Activated T-helper 1 cell treated with anti-CD3 and anti-CD28 coated beads, Interleukin-12 subunit alpha, Interleukin-12 subunit beta, Interleukin-2, Interleukin-4 antibody, amounts not matched to agents 30 ng/mL and 10 ng/mL and 1 ng/mL, durations not matched to agents 14 hours and 24 hours and 36 hours (primary cell): ENCODE results near the gene RNU6-9. TPM values are rescaled to one million over a fixed set of nuclear protein-coding genes. Genes with fewer than 3 reads are reported as not detected.
"Not testable (repeated sequence)": the region's sequence is repeated elsewhere in the genome, so short reads cannot be mapped to it uniquely, and the experiment has no call there.

Experiments used
- DNase-seq: peaks from one replicate; pipeline ENCODE4 v3.0.0; 2021; ENCODE audit warnings: low spot score
- H3K27ac Mint-ChIP-seq: one replicate; pipeline ENCODE4 v1.8.0; 2021; ENCODE audit warnings: mild to moderate bottlenecking, mixed read lengths
- H3K27me3 Mint-ChIP-seq: one replicate; pipeline ENCODE4 v1.8.0; 2022; ENCODE audit warnings: mild to moderate bottlenecking, moderate library complexity, mixed read lengths; ENCODE audit not compliant: insufficient read depth
- H3K36me3 Mint-ChIP-seq: one replicate; pipeline ENCODE4 v1.8.0; 2021; ENCODE audit warnings: low read depth, mixed read lengths
- H3K4me1 Mint-ChIP-seq: one replicate; pipeline ENCODE4 v1.8.0; 2021; ENCODE audit warnings: low read depth, mixed read lengths
- H3K4me3 Mint-ChIP-seq: one replicate; pipeline ENCODE4 v1.8.0; 2021; ENCODE audit warnings: mild to moderate bottlenecking, moderate library complexity, mixed read lengths
- H3K9me3 Mint-ChIP-seq: one replicate; pipeline ENCODE4 v1.8.0; 2021; ENCODE audit warnings: mixed read lengths
- intact Hi-C: fragments of 100-400 bp; cut with micrococcal nuclease; formaldehyde crosslinking; loops from one replicate; pipeline ENCODE4 v1.15.1; 2024
- total RNA-seq: library from RNA; stranded (reverse); gene quantifications from 2 replicates; pipeline ENCODE4 v1.2.3, GENCODE V29; 2022

Gene RNU6-9
- total RNA-seq, 1 donor from 2014 or later = not detected

- H3K27me3 Mint-ChIP-seq = no peaks in the 10 kb centered on the region
- H3K4me3 Mint-ChIP-seq = no peak overlapping the region
- no peak overlapping the region for H3K27ac Mint-ChIP-seq
- no peak for DNase-seq
- intact Hi-C loops = no loop called here
- H3K36me3 Mint-ChIP-seq = peaks cover 9% of the 10 kb centered on the region
- H3K9me3 Mint-ChIP-seq = no peaks in the 10 kb centered on the region
- H3K4me1 Mint-ChIP-seq = no peaks in the 10 kb centered on the region
Measured at GRCh38 chr19:876780-877314, 16.4 kb upstream of the RNU6-9 start.

GRCh38 chr19:877992-878660, 15.2 kb upstream of the RNU6-9 start:
- not testable (repeated sequence) for H3K27me3 Mint-ChIP-seq, H3K27ac Mint-ChIP-seq

GRCh38 chr19:878751-879561, 14.3 kb upstream of the RNU6-9 start:
- Mint-ChIP-seq H3K36me3 (peaks cover 12% of the 10 kb centered on the region), H3K27ac (peak overlapping the region; percentile 48)
- intact Hi-C loops, DNase-seq, H3K9me3 Mint-ChIP-seq, H3K4me3 Mint-ChIP-seq, H3K4me1 Mint-ChIP-seq, H3K27me3 Mint-ChIP-seq: not testable (repeated sequence)

More at GRCh38 chr19:877992-878660, 15.2 kb upstream of the RNU6-9 start:
- H3K9me3 Mint-ChIP-seq, DNase-seq, H3K4me1 Mint-ChIP-seq, intact Hi-C loops, H3K4me3 Mint-ChIP-seq: not testable (repeated sequence)
- peaks cover 12% of the 10 kb centered on the region for H3K36me3 Mint-ChIP-seq

- Mint-ChIP-seq H3K4me1 (no peaks in the 10 kb centered on the region), H3K4me3 (no peak overlapping the region), H3K27ac (no peak overlapping the region), H3K36me3 (peaks cover 12% of the 10 kb centered on the region), H3K9me3 (no peaks in the 10 kb centered on the region), H3K27me3 (no peaks in the 10 kb centered on the region)
- no peak for DNase-seq
- intact Hi-C loops = no loop called here
Measured at GRCh38 chr19:879711-880438, 13.4 kb upstream of the RNU6-9 start.

- no peak for DNase-seq
- peaks cover 14% of the 10 kb centered on the region for H3K36me3 Mint-ChIP-seq
- H3K4me1 Mint-ChIP-seq = no peaks in the 10 kb centered on the region
- H3K27me3 Mint-ChIP-seq = no peaks in the 10 kb centered on the region
- intact Hi-C loops = no loop called here
- no peak overlapping the region for H3K27ac Mint-ChIP-seq
- H3K9me3 Mint-ChIP-seq = no peaks in the 10 kb centered on the region
- H3K4me3 Mint-ChIP-seq = no peak overlapping the region
Measured at GRCh38 chr19:881385-882071, 11.8 kb upstream of the RNU6-9 start.

- Mint-ChIP-seq H3K36me3 (peaks cover 14% of the 10 kb centered on the region), H3K9me3 (no peaks in the 10 kb centered on the region), H3K4me3 (no peak overlapping the region), H3K4me1 (no peaks in the 10 kb centered on the region), H3K27me3 (no peaks in the 10 kb centered on the region), H3K27ac (no peak overlapping the region)
- intact Hi-C loops = no loop called here
- DNase-seq = no peak
Measured at GRCh38 chr19:882871-883497, 10.3 kb upstream of the RNU6-9 start.

- H3K4me1 Mint-ChIP-seq = no peaks in the 10 kb centered on the region
- no peak overlapping the region for H3K27ac Mint-ChIP-seq
- intact Hi-C loops = no loop called here
Measured at GRCh38 chr19:883661-884211, 9.5 kb upstream of the RNU6-9 start.

GRCh38 chr19:884420-885211, 8.7 kb upstream of the RNU6-9 start:
- no peaks in the 10 kb centered on the region for H3K27me3 Mint-ChIP-seq
- intact Hi-C loops = no loop called here
- peaks cover 14% of the 10 kb centered on the region for H3K36me3 Mint-ChIP-seq
- no peak for DNase-seq
- no peaks in the 10 kb centered on the region for H3K9me3 Mint-ChIP-seq
- no peak overlapping the region for H3K4me3 Mint-ChIP-seq
- no peaks in the 10 kb centered on the region for H3K4me1 Mint-ChIP-seq
- H3K27ac Mint-ChIP-seq = no peak overlapping the region

More at GRCh38 chr19:883661-884211, 9.5 kb upstream of the RNU6-9 start:
- H3K9me3 Mint-ChIP-seq = no peaks in the 10 kb centered on the region
- DNase-seq = no peak
- H3K36me3 Mint-ChIP-seq = peaks cover 14% of the 10 kb centered on the region
- no peak overlapping the region for H3K4me3 Mint-ChIP-seq
- H3K27me3 Mint-ChIP-seq = no peaks in the 10 kb centered on the region

- H3K36me3 Mint-ChIP-seq = peaks cover 14% of the 10 kb centered on the region
- DNase-seq = no peak
- no peaks in the 10 kb centered on the region for H3K4me1 Mint-ChIP-seq
- H3K27ac Mint-ChIP-seq = no peak overlapping the region
- H3K27me3 Mint-ChIP-seq = no peaks in the 10 kb centered on the region
- H3K4me3 Mint-ChIP-seq = no peak overlapping the region
- intact Hi-C loops = no loop called here
- H3K9me3 Mint-ChIP-seq = no peaks in the 10 kb centered on the region
Measured at GRCh38 chr19:885536-886224, 7.6 kb upstream of the RNU6-9 start.

GRCh38 chr19:887072-887471, 6.2 kb upstream of the RNU6-9 start:
- no peaks in the 10 kb centered on the region for H3K27me3 Mint-ChIP-seq
- intact Hi-C loops = no loop called here
- no peak for DNase-seq
- H3K9me3 Mint-ChIP-seq = no peaks in the 10 kb centered on the region
- no peaks in the 10 kb centered on the region for H3K4me1 Mint-ChIP-seq
- no peak overlapping the region for H3K27ac Mint-ChIP-seq
- no peak overlapping the region for H3K4me3 Mint-ChIP-seq
- peaks cover 7% of the 10 kb centered on the region for H3K36me3 Mint-ChIP-seq

GRCh38 chr19:887599-887998, 5.7 kb upstream of the RNU6-9 start:
- Mint-ChIP-seq H3K27ac (no peak overlapping the region), H3K27me3 (no peaks in the 10 kb centered on the region), H3K4me1 (no peaks in the 10 kb centered on the region), H3K36me3 (peaks cover 6% of the 10 kb centered on the region), H3K9me3 (no peaks in the 10 kb centered on the region), H3K4me3 (no peak overlapping the region)
- intact Hi-C loops = no loop called here
- no peak for DNase-seq
